ELF-1 (cell line): Measurements from ENCODE around the gene PTPRN2.
"Not testable (repeated sequence)": the region's sequence is repeated elsewhere in the genome, so short reads cannot be mapped to it uniquely, and the experiment has no call there.

Source experiments
- DNase-seq: peaks from one replicate; pipeline ENCODE4 v3.0.0-alpha.2; 2016; ENCODE audit warnings: low read depth, low spot score

PTPRN2 gene

DNA sequence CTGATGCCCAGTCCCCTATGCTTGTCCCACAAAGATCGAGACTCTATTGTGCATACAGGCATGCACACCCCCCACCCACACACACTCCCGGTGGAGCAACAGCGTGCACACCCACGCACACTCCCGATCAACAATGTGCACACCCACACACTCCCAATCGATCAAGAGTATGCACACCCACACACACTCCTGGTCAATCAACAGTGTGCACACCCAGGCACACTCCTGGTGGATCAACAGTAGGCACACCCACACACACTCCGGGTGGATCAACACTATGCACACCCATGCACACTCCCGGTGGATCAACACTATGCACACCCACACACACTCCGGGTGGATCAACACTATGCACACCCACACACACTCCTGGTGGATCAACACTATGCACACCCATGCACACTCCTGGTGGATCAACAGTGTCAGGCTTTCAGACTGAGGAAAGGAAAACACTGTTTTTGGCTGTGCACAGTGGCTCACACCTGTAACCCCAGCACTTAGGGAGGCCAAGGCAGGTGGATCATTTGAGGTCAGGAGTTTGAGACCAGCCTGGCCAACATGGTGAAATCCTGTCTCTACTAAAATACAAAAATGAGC lies 118.8 kb downstream of the PTPRN2 start:
- DNase-seq = no peak

DNA sequence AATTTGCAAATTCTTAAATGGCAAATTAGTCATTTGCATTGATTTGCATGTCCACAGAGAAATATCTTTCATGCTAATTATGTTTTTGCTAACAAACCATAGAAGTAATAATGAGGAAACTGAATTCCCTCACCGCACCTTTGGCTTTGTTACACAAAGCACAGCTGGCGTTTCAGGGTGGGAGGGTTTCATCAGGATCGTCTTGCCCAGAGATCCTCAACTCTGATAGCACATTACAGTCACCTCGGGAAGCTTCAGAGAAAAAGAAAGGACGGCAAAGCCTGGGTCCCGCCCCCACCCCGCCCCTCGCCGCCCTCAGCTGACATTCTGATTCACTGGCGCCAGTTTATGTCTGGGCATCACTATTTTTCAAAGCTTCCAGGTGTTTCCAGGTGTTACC lies 119.4 kb downstream of the PTPRN2 start:
- DNase-seq = peak; percentile 65

DNA sequence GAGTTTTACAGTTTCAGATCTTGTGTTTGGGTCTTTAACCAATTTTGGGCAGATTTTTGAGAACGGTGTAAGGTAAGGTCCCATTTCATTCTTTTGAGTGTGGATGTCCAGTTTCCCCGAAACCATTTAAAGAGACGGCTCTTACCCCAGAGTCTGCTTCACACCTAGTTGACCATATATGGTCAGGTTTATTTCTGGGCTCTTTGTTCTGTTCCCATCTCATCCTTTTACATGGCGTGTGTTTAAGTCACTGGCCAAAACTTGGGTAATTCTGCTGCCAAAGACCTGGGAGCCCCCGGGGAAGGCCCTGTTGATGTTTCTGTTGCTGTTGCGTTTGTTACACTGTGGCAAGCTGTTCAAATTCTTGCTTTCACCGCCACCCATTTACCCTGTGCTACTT lies 120.1 kb downstream of the PTPRN2 start:
- no peak for DNase-seq

DNA sequence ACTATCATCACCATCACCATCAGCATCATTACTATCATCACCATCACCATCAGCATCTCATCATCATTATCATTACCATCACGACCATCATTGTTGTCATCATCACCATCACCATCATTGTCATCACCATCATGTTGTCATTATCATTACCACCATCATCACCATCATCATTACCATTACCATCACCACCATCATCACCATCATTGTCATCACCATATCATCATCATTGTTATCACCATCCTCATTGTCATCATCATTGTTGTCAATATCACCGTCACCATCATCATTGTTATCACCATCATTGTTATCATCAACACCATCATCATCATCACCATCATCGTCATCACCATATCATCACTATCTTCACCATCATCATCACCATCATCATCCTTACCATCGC lies 124.3 kb downstream of the PTPRN2 start:
- DNase-seq = no peak

DNA sequence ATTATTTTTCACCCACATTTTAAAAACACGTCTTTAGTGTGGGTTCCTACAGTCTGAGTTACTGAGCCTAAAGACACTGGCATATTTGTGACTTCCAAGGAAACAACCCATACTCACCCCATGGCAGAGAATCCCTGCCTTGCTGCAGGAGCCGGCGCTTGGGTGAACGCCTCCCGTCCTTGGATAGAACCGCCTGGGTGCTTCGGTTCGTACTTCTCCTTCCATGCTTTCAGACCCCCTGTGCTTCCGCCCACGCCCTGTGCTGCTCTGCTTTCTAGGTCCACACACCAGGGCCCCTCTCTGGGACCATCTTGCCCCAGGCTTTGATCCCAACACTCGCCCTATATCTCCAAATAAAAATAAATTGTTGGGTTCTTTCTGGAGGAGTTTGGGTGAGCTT lies 125.8 kb downstream of the PTPRN2 start:
- no peak for DNase-seq

DNA sequence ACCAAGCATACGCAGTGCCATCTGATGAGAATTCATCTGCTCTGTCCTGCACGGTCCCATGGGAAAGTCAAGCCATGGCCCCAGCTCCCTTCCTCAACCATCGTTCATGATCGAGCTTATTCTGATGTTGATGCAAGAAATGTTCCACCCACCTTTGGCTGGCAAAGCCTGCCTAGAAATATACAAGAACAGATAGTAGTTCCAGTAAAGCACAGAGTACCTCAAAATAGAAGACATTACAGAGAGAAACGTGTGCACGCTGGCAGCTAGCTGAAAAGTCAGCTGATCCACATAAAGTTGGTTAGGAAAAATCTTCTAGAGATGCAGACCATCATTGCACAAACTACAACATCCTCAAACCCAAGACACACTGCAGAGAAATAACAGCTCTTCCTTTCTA lies 127.0 kb downstream of the PTPRN2 start:
- no peak for DNase-seq

DNA sequence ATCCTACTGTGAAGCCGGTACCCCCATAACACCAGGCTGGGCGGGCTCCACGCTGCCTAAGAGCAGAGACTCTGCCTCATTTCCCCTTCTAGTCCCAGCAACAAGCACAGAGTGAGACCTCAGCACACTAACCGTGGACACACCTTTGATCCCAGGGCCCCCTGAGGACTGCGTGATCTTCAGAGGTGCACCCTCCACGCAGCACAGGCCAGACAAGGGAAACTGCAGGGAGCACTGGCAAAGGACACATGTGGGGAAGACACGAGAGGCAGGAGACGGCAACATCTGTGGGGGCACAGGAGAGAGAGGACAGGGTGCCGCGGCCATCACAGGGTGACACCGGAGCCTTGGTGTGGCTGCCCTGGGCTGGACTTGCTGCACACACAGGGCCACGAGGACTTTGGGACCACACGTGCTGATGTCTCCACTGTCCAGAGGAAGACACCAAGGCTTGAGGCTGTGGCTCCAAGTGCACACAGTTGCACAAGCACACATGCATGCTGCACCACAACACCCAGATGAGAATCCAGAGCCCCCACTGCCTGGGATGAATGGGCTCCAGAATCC lies 128.8 kb downstream of the PTPRN2 start:
- no peak for DNase-seq

DNA sequence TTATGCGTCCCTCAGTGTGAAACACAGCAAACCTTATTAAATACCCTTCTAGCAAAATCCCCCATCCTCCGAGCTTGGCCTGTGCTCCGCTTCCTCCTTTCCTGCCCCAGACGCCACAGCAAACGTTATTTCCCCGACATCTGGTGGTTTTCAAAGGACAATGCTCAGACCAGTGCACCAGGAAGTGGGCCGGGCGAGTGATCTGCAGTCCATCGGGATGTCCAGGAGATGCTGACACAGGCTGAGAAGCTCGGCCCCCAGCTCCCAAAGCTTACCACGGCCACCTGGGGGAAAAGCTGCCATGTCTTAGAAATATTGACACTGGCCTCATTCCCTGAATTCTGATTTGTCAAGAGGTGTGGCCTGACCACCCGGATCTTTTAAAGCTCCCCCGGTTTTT lies 129.5 kb downstream of the PTPRN2 start:
- no peak for DNase-seq

DNA sequence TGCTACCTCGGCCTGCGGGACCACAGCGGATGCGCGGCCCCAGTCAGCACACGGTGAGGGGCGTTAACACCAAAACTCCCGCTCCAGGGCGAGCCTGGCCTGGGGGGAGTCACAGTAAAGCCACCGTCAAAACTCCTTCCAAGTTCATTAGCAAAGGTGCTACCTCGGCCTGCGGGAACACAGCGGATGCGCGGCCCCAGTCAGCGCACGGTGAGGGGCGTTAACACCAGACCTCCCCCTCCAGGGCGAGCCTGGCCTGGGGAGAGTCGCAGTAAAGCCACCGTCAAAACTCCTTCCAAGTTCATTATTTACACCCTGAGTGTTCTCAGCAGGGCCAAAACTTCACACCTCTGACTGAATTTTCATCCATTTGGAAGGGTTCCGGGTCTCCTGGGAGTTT lies 130.0 kb downstream of the PTPRN2 start:
- not testable (repeated sequence) for DNase-seq

DNA sequence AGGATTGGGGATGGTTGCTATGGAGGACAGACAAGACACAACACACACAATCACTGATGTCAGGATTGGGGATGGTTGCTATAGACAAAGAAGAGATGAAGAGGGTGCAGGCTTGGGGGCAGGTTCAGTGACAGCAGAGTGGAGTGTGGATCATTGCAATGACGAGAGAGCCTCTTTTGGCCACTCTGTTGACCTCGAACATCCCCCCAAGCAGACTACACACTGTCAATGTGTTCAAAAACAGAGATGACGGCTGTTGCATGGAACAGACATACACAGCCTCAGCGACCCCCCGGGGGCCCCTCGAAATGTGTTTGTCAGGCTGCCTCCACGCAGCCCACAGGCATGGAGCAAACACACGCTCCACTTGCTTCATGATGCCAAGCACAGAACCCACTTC lies 133.0 kb downstream of the PTPRN2 start:
- no peak for DNase-seq

DNA sequence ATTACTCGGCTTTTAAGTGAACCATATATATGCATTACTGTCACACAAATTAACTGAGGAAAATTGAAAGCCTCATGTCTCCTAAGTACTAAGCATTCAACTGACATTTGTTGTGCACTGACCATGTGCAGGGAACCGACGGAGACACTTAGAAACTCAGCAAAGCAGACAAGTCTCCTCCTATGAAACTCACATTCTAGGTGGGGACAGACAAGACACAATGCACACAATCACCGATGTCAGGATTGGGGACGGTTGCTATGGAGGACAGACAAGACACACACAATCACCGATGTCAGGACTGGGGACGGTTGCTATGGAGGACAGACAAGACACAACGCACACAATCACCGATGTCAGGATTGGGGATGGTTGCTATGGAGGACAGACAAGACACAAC lies 134.0 kb downstream of the PTPRN2 start:
- DNase-seq = no peak

DNA sequence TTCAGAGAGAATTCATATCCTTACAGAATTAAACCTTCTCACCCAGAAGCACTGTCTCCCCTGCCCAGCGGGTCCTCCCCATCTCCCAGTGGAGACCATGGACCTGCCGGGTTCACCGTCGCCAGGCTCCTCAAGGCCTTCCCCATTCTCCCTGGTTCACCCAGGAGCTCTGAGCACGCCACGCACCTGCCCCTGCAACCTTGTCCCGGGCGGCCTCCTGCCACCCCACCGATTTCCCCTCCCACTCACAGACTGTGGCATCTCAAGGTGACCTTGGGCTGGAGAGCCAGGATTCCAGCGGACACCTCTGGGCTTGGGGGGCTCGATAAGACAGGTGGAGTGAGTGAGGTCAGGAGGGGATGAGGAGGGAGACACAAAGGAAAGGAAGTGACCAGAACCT lies 135.3 kb downstream of the PTPRN2 start:
- no peak for DNase-seq

DNA sequence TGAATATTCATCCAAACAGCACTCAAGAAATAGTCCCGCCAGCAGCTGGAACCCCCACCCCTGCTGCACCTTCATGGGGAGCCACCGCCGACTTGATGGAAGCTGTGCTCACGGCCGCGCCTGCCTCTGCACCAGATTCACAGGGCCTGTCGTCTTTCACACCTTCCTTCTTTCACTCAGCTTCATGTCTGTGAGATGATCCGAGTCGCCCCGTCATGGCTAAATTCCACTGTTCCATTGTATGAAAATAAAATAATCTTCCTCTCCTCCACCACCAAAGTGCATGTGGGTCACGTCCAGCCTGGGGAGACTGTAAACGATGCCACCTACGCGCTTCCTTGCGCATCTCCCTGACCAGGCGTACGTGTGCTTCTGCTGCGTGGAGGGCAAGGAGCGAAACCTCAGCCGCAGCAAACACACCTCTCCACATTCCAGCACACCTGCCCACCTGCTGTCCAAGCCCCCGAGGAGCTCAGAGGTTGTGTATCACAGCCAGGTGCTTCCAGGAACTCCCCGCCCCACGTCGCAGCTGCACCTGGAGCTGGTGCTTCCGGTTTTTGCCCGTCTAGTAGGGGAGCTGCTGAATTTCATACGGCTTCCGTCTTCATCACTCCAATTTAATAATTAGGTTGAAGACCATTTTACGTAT lies 137.0 kb downstream of the PTPRN2 start:
- DNase-seq = peak; percentile 45

DNA sequence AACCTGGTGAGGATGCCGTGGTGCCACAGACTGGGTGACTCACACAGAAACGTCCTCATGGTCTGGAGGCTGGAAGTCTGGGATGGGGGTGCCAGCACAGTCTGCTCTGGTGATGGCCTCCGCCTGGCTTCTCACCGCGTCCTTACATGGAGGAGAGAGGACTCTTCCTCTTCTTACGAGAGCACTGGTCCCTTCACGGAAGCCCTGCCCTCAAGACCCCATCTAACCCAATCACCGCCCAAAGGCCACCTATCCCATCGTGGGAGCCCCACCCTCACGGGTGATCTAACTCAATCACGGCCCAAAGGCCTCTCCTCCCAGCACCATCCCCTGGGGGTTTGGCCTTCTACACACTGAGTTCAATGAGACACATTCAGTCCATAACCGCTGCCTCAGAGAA lies 137.7 kb downstream of the PTPRN2 start:
- no peak for DNase-seq

DNA sequence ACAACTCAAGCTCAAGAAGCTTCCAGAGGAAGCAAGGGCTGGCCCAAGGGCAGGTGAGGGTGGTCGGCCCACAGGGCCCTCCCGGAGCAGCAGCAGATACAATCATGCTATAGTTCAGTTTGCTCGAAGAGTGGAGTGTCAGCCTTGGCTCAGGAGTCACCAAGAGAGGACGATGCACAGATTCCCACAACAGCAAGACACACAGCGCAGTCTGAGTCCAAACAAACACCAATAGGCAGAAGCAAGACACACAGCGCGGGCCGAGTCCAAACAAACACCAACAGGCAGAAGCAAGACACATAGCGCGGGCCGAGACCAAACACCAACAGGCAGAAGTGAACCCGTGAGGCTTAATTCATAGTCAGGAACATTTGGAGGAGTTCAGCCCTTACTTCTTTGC lies 138.4 kb downstream of the PTPRN2 start:
- DNase-seq = no peak

DNA sequence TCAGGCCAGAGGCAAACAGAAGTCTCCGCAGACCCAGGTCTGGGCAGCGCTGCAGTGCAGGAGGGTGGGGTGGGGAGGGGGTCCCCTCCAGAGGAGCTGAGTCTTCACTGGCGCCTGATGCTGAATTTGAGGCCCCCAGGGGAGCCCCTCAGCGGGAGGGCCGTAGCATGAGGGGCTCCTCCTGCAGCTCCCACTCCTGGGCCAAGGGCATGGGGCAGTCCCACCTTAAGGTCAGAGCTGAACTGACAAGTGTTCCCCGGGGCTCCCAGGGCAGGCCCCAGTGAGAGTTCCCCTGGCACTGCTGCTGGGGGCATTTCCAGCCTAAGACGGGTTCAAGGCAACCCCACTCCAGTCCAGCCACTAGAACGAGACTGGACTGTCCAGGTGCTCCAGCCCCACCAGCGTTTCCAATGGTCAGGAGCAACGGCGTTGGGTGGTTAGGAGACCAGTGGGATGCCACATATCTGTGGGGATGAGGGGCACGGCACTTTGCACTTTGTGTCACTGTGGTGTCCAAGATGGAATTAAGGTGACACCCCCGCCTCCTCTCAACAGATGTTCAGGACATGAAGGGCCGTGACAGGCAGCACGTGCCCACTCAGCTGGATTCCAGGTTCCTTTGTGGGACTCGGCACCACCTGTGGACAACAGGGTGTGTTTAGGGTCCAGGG lies 139.1 kb downstream of the PTPRN2 start:
- DNase-seq = no peak

DNA sequence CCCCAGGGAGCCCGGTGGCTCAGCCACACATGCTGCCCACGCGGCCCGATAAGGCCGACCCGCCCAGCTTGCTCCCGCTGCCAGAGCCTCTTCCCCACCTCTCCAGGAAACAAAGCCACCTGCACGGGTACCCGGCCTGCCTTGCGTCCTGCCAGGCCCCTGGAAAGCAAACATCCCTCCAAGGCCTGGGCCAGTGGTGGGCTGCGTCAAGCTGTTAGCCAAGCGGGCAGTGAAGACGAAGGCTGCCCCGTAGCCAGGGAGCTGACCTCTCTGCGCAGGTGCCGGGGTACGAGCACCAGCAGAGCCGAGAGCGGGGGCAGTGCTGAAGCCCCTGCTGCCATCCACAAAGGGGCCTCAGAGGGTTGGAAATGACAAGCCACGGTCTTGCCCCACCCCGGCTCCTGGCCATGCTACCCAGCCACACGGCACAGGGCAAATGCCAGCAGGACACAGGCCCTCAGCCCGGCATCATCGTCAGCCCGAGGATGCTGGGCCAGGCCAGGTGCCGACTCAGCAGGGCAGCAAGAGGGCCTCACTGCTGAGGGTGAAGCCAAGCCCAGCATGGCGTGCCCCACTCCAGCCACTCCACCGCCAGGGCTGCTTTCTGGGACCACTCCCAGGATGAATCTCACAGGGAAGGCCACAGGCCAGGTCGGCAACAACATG lies 140.0 kb downstream of the PTPRN2 start:
- no peak for DNase-seq

DNA sequence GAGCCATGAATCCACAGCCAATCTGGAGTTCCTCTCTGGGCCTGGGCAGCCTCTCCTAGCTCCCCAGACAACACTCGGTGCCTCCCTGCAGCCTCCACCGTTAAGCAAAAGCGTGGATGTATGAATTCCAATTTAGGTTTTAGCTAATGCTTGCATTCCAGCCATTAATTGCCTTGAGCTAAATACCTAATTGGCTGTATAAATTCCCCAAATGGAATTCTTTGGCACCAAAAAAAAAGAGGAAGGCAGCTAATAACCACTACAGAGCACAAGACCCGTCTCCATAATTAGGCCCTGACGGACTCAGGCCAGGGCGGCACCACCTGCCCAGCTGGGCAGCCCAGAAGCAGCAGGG lies 140.5 kb downstream of the PTPRN2 start:
- DNase-seq = no peak

DNA sequence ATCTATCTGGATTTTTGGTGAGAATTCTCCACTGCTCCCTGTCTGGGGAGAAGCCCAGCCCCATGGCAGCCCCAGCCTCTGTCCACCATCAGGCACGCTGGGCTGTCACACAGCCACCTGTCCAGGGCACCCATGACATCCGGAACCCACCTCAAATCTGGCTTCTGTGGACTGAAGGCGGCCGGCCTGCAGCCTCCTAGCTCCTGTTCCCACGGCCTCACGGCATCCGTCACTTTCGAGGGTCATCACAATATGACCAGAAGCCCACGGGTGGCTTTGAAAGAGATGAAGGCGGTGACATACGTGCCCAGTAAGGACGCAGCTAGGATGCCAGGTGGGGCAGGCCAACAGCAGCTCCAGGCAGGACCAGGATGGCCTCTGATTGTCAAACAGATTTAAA lies 140.9 kb downstream of the PTPRN2 start:
- DNase-seq = no peak

DNA sequence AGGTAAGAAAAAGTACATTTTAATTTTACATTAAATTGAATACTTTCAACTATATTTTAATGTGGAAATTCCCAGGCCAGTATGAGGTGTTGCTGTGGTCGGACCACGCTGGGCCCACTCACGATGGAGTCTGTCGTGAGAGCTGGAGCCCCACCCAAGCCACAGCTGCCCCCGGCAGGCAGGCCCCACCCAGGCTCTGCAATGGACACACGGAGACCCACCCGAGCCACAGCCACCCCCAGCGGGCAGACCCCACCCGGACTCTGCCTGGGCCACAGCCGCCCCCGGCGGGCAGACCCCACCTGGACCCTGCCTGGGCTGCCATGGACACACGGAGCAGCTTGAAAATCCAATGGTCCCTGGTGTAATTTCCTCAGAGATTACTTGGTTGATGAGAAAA lies 141.3 kb downstream of the PTPRN2 start:
- no peak for DNase-seq

DNA sequence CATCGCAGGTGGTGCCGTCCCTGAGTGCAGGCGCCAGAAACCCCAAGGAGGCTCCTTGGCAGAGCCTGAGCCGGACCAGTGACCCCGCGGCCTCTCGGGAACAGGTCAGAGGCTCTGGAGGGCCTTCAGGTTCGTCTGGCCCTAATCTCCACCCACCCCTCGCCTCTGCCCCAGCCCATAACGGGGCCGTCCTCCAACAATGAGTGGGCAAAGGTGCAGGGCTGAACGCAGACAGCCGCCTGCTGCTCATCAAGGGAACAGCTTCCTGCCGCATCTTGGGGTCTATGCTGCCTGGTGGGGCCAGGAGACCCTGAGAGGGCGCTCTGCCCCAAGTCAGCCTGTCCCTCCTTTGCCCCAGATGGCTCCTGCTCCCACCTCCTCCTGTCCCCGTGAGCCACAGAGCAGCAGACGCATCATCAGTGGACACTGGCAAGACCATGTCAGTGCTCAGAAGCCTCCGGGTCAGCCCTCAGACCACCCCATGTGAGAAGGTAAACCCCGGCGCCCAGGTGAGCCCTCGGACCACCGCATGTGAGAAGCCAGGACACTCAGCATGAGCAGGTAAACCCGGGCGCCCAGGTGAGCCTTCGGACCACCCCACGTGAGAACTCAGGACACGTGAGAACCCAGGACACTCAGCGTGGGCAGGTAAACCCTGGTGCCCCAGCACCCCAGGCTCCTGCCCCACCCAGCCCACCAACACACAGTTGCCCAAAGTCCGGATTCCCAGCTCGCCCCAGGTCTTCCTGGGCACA lies 142.0 kb downstream of the PTPRN2 start:
- DNase-seq = no peak
